ENCODE measurements around the gene MFSD8.

- TF ChIP-seq CTCF (conservative IDR thresholded peaks at IDR 0.05; ENCODE audit: low read depth, low read length) (no peak), EZH2 (IDR thresholded peaks at IDR 0.05; ENCODE audit: borderline replicate concordance, low read depth, low read length, poor library complexity, severe bottlenecking) (no peak)
Observed at GRCh38 chr4:127922226-127922625, 42.7 kb downstream of the MFSD8 start.
